Thyroid gland (tissue), 4 donors: ENCODE data around the gene NAIF1.
"Not testable (repeated sequence)": the region's sequence is repeated elsewhere in the genome, so short reads cannot be mapped to it uniquely, and the experiment has no call there.

ENCODE experiments used
- POLR2A ChIP-seq, 2 donors: fragments of 450-650 bp; IDR thresholded peaks; one replicate each; pipeline ENCODE4 v1.6.1; 2017; ENCODE audit warnings: antibody characterized with exemption in 2 of 2, mild to moderate bottlenecking in 2 of 2, moderate library complexity in 1 of 2
- TF ChIP-seq, protein P1 (sequence below), 6 experiments: fragments of 200-600 bp in 3 of 6; fragments of 450-650 bp in 3 of 6; sonication (generic) in 3 of 6; IDR thresholded peaks; one replicate each; pipeline ENCODE4 v1.5.1; 2016 to 2019; ENCODE audit warnings: antibody characterized with exemption in 6 of 6, mild to moderate bottlenecking in 2 of 6, inconsistent platforms in 1 of 6, moderate library complexity in 1 of 6

DNA sequence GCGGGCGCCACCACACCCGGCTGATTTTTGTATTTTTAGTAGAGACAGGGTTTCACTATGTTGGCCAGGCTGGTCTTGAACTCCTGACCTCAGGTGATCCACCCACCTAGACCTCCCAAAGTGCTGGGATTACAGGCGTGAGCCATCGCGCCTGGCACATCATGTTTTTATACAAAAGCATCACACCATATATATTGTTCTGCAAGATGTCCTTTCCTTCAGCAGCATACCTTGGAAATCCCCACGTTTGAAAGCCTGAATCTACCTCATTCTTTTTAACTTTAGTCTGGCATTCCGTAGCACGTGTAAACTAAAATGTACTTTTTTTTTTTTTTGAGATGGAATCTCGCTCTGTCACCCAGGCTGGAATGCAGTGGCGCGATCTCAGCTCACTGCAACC lies 43.4 kb downstream of the NAIF1 start:
- TF ChIP-seq, protein P1, sequence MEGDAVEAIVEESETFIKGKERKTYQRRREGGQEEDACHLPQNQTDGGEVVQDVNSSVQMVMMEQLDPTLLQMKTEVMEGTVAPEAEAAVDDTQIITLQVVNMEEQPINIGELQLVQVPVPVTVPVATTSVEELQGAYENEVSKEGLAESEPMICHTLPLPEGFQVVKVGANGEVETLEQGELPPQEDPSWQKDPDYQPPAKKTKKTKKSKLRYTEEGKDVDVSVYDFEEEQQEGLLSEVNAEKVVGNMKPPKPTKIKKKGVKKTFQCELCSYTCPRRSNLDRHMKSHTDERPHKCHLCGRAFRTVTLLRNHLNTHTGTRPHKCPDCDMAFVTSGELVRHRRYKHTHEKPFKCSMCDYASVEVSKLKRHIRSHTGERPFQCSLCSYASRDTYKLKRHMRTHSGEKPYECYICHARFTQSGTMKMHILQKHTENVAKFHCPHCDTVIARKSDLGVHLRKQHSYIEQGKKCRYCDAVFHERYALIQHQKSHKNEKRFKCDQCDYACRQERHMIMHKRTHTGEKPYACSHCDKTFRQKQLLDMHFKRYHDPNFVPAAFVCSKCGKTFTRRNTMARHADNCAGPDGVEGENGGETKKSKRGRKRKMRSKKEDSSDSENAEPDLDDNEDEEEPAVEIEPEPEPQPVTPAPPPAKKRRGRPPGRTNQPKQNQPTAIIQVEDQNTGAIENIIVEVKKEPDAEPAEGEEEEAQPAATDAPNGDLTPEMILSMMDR (IDR thresholded peaks at IDR 0.05): not testable (repeated sequence)
- TF ChIP-seq POLR2A (IDR thresholded peaks at IDR 0.05): not testable (repeated sequence)
